Activated CD8-positive, alpha-beta T cell treated with anti-CD3 and anti-CD28 coated beads for 36 hours (primary cell): ENCODE data around the gene ZNF366. TPM values are rescaled to one million over a fixed set of nuclear protein-coding genes. Genes with fewer than 3 reads are reported as not detected.

Experiments used
- ATAC-seq: fragments of 200-7000 bp; cut with Tn5 transposase; one replicate; pipeline ENCODE4 v1.10.0; 2021; ENCODE audit warnings: mild to moderate bottlenecking, moderate library complexity
- CTCF ChIA-PET: fragments of 350-600 bp; sonication (Branson Sonifier 250); formaldehyde crosslinking; loops from one replicate; lab custom pipeline; 2021; ENCODE audit warnings: antibody characterized with exemption; lab: Charles Lee
- POLR2A ChIA-PET: fragments of 350-600 bp; sonication (Branson Sonifier 250); formaldehyde crosslinking; loops from one replicate; lab custom pipeline; 2021; ENCODE audit warnings: antibody characterized with exemption; lab: Charles Lee
- DNase-seq: peaks from one replicate; pipeline ENCODE4 v3.0.0-alpha.2; 2020
- H3K27ac Mint-ChIP-seq: one replicate; pipeline ENCODE4 v1.8.0; 2021; ENCODE audit warnings: mild to moderate bottlenecking, mixed read lengths
- H3K27me3 Mint-ChIP-seq: one replicate; pipeline ENCODE4 v1.8.0; 2021; ENCODE audit warnings: mixed read lengths
- H3K36me3 Mint-ChIP-seq: one replicate; pipeline ENCODE4 v1.8.0; 2021; ENCODE audit warnings: low read depth, mixed read lengths
- H3K4me1 Mint-ChIP-seq: one replicate; pipeline ENCODE4 v1.8.0; 2021; ENCODE audit warnings: low read depth, mixed read lengths
- H3K4me3 Mint-ChIP-seq: one replicate; pipeline ENCODE4 v1.8.0; 2021; ENCODE audit warnings: mild to moderate bottlenecking, moderate library complexity, mixed read lengths
- H3K9me3 Mint-ChIP-seq: one replicate; pipeline ENCODE4 v1.8.0; 2021; ENCODE audit warnings: mixed read lengths
- intact Hi-C: fragments of 100-400 bp; cut with micrococcal nuclease; formaldehyde crosslinking; loops from one replicate; pipeline ENCODE4 v1.10.0; 2022
- total RNA-seq, 2 experiments: library from RNA; stranded (reverse); gene quantifications; one replicate each; pipeline ENCODE4 v1.2.3, GENCODE V29; 2021
- TF ChIP-seq, protein P1 (sequence below): fragments of 200-600 bp; IDR thresholded peaks from one replicate; pipeline ENCODE4 v1.8.0; 2022; ENCODE audit warnings: antibody characterized with exemption, mild to moderate bottlenecking

The ZNF366 gene
- total RNA-seq, 2 experiments from 2014 or later = not detected

GRCh38 chr5:72487177-72487576 lies 20.0 kb downstream of the ZNF366 start:
- Mint-ChIP-seq H3K36me3 (no peaks in the 10 kb centered on the region), H3K9me3 (no peaks in the 10 kb centered on the region), H3K27me3 (peaks cover 1% of the 10 kb centered on the region), H3K27ac (no peak overlapping the region), H3K4me1 (no peaks in the 10 kb centered on the region), H3K4me3 (no peak overlapping the region)
- ChIA-PET CTCF (no interaction called here), POLR2A (no interaction called here)
- intact Hi-C loops = no loop called here
- no peak for DNase-seq
- TF ChIP-seq, protein P1, sequence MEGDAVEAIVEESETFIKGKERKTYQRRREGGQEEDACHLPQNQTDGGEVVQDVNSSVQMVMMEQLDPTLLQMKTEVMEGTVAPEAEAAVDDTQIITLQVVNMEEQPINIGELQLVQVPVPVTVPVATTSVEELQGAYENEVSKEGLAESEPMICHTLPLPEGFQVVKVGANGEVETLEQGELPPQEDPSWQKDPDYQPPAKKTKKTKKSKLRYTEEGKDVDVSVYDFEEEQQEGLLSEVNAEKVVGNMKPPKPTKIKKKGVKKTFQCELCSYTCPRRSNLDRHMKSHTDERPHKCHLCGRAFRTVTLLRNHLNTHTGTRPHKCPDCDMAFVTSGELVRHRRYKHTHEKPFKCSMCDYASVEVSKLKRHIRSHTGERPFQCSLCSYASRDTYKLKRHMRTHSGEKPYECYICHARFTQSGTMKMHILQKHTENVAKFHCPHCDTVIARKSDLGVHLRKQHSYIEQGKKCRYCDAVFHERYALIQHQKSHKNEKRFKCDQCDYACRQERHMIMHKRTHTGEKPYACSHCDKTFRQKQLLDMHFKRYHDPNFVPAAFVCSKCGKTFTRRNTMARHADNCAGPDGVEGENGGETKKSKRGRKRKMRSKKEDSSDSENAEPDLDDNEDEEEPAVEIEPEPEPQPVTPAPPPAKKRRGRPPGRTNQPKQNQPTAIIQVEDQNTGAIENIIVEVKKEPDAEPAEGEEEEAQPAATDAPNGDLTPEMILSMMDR = no peak
- no peak for ATAC-seq

DNA sequence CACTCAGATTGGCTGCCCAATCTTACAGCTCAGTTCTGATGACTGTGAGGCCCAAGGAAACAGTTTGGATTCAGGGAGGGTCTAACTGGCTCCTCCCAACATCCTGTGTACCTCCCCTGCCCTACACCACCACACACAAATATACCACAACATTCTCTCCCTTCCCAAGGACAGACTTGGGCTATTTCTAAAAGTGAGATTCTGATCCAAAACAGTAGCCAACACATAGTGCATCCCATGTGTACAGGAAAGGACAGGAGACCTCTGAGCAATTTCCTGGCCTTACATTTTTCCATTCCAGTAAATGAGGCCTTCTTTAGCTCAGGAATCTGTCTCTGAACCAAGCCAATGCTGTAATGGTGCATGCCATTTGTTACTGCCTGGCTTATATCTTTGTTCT lies 20.8 kb downstream of the ZNF366 start:
- Mint-ChIP-seq H3K4me1 (no peaks in the 10 kb centered on the region), H3K9me3 (no peaks in the 10 kb centered on the region), H3K36me3 (no peaks in the 10 kb centered on the region), H3K27me3 (peaks cover 1% of the 10 kb centered on the region), H3K27ac (no peak overlapping the region), H3K4me3 (no peak overlapping the region)
- ATAC-seq (no peak), DNase-seq (no peak)
- intact Hi-C loops = no loop called here
- CTCF ChIA-PET = no interaction called here
- POLR2A ChIA-PET = no interaction called here
- TF ChIP-seq, protein P1 = no peak

DNA sequence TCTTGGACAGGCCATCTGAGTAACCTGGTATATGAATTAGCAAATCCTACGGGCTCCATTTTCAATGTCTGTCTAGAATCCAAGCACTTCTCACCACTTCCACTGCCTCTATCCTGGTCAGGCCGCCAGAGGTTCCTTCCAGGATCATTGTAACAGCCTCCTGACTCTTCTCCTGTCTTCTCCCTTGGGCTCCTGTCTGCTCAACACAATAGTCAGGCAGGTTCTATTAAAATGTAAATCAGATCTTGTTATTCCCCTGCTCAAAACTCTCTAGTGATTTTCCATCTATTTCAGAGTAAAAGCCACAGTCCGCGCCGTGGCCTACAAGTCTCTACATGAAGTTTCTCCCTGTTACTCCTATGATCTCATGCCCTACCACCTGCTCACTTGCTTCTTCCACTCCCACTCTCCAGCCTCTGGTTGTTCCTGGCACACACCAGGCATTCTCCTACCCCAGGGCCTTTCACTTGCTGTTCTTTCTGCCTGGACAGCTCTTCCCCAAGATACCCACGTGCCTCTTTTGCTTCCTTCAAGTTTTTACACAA lies 21.7 kb downstream of the ZNF366 start:
- H3K4me3 Mint-ChIP-seq = no peak overlapping the region
- H3K9me3 Mint-ChIP-seq = no peaks in the 10 kb centered on the region
- no peaks in the 10 kb centered on the region for H3K4me1 Mint-ChIP-seq
- DNase-seq (no peak), ATAC-seq (no peak)
- POLR2A ChIA-PET = no interaction called here
- peaks cover 1% of the 10 kb centered on the region for H3K27me3 Mint-ChIP-seq
- intact Hi-C loops = no loop called here
- TF ChIP-seq, protein P1 = no peak
- H3K27ac Mint-ChIP-seq = no peak overlapping the region
- CTCF ChIA-PET = no interaction called here
- H3K36me3 Mint-ChIP-seq = no peaks in the 10 kb centered on the region

GRCh38 chr5:72482046-72482445 lies 25.2 kb downstream of the ZNF366 start:
- CTCF ChIA-PET = interaction anchor here (1.1 kb wide), 1 partner anchor 8 kb away, joined by 3 read pairs; no protein-coding TSS in a partner anchor
- intact Hi-C loops = no loop called here
- POLR2A ChIA-PET = no interaction called here
- Mint-ChIP-seq H3K9me3 (no peaks in the 10 kb centered on the region), H3K27ac (no peak overlapping the region), H3K4me1 (no peaks in the 10 kb centered on the region), H3K4me3 (no peak overlapping the region), H3K36me3 (no peaks in the 10 kb centered on the region), H3K27me3 (peaks cover 3% of the 10 kb centered on the region)
- ATAC-seq = no peak
- TF ChIP-seq, protein P1 = no peak
- DNase-seq = no peak

- TF ChIP-seq, protein P1 = no peak
- no peak for DNase-seq
- Mint-ChIP-seq H3K4me1 (no peaks in the 10 kb centered on the region), H3K27ac (no peak overlapping the region), H3K27me3 (peaks cover 5% of the 10 kb centered on the region), H3K36me3 (no peaks in the 10 kb centered on the region), H3K9me3 (no peaks in the 10 kb centered on the region), H3K4me3 (no peak overlapping the region)
- ChIA-PET CTCF (no interaction called here), POLR2A (no interaction called here)
- no peak for ATAC-seq
- intact Hi-C loops = no loop called here
Observed at GRCh38 chr5:72480841-72481240, 26.4 kb downstream of the ZNF366 start.
